Activated B cell treated with CpG ODN at 0.5 μM for 24 hours (primary cell): ENCODE data around the gene MISP. TPM values are rescaled to one million over a fixed set of nuclear protein-coding genes. Genes with fewer than 3 reads are reported as not detected.

Source experiments
- ATAC-seq: fragments of 200-7000 bp; cut with Tn5 transposase; one replicate; pipeline ENCODE4 v1.10.0; 2021; ENCODE audit warnings: low read depth, mild to moderate bottlenecking, moderate library complexity
- CTCF ChIA-PET: fragments of 350-600 bp; sonication (Branson Sonifier 250); formaldehyde crosslinking; loops from one replicate; lab custom pipeline; 2021; ENCODE audit warnings: antibody characterized with exemption; lab: Charles Lee
- POLR2A ChIA-PET: fragments of 350-600 bp; sonication (Branson Sonifier 250); formaldehyde crosslinking; loops from one replicate; lab custom pipeline; 2021; ENCODE audit warnings: antibody characterized with exemption; lab: Charles Lee
- DNase-seq: peaks from one replicate; pipeline ENCODE4 v3.0.0; 2022
- H3K27ac Mint-ChIP-seq: one replicate; pipeline ENCODE4 v1.8.0; 2020; ENCODE audit warnings: mixed read lengths
- H3K27me3 Mint-ChIP-seq: one replicate; pipeline ENCODE4 v1.8.0; 2021; ENCODE audit warnings: mixed read lengths
- H3K36me3 Mint-ChIP-seq: one replicate; pipeline ENCODE4 v1.8.0; 2021; ENCODE audit warnings: low read depth, mixed read lengths
- H3K4me1 Mint-ChIP-seq: one replicate; pipeline ENCODE4 v1.8.0; 2021; ENCODE audit warnings: mixed read lengths
- H3K4me3 Mint-ChIP-seq: one replicate; pipeline ENCODE4 v1.8.0; 2020; ENCODE audit warnings: mild to moderate bottlenecking, mixed read lengths
- H3K9me3 Mint-ChIP-seq: one replicate; pipeline ENCODE4 v1.8.0; 2020; ENCODE audit warnings: mixed read lengths
- intact Hi-C: fragments of 100-400 bp; cut with micrococcal nuclease; formaldehyde crosslinking; loops from one replicate; pipeline ENCODE4 v1.15.1; 2024
- total RNA-seq: library from RNA; stranded (reverse); gene quantifications from 2 replicates; pipeline ENCODE4 v1.2.3, GENCODE V29; 2022
- TF ChIP-seq, protein P1 (sequence below): fragments of 200-600 bp; IDR thresholded peaks from one replicate; pipeline ENCODE4 v1.8.0; 2022; ENCODE audit warnings: antibody characterized with exemption, mild to moderate bottlenecking

Gene MISP
- total RNA-seq, 1 donor from 2014 or later, result not detected

DNA sequence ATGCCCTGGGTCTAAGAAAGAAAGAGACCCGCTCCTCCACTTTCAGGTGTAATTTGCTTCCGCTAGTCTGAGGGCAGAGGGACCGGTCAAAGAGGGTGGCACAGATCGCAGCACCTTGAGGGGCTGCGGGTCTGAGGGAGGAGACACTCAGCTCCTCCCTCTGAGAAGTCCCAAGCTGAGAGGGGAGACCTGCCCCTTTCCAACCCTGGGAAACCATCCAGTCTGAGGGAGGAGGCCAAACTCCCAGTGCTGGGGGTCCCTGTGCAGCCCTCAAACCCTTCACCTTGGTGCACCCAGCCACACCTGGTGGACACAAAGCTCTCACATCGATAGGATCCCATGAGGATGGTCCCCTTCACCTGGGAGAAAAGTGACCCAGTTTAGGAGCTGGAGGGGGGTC is 13.0 kb downstream of the MISP start:
- CTCF ChIA-PET, result no interaction called here
- intact Hi-C loops, result no loop called here

DNA sequence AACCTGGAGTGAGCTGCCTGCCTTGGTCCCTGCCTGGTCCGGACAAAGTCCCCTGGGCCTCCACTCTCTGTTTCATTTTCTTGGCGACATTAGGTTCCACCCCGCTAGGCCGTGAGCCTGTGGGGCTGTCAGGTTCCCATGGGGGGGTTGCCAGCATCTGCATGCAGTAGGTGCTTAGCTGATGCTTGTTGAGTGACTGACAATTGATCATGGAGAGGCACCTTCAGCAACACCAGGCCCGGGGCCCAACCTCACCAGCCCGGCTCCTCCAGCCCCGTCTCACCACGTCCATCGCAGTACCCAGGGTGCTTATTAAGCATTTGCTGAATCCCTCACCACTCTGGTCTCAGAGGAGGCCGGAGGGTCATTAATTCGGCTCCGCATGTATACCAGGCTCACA is 13.4 kb downstream of the MISP start:
- Mint-ChIP-seq H3K36me3 (no peaks in the 10 kb centered on the region), H3K9me3 (peaks cover 4% of the 10 kb centered on the region), H3K27me3 (peaks cover 5% of the 10 kb centered on the region), H3K4me3 (no peak overlapping the region), H3K27ac (no peak overlapping the region), H3K4me1 (no peaks in the 10 kb centered on the region)
- TF ChIP-seq, protein P1, sequence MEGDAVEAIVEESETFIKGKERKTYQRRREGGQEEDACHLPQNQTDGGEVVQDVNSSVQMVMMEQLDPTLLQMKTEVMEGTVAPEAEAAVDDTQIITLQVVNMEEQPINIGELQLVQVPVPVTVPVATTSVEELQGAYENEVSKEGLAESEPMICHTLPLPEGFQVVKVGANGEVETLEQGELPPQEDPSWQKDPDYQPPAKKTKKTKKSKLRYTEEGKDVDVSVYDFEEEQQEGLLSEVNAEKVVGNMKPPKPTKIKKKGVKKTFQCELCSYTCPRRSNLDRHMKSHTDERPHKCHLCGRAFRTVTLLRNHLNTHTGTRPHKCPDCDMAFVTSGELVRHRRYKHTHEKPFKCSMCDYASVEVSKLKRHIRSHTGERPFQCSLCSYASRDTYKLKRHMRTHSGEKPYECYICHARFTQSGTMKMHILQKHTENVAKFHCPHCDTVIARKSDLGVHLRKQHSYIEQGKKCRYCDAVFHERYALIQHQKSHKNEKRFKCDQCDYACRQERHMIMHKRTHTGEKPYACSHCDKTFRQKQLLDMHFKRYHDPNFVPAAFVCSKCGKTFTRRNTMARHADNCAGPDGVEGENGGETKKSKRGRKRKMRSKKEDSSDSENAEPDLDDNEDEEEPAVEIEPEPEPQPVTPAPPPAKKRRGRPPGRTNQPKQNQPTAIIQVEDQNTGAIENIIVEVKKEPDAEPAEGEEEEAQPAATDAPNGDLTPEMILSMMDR, result no peak
- DNase-seq, result no peak
- no peak for ATAC-seq
- intact Hi-C loops, result no loop called here
- CTCF ChIA-PET, result no interaction called here
- POLR2A ChIA-PET, result no interaction called here

More for the DNA sequence above, 13.0 kb downstream of the MISP start:
- Mint-ChIP-seq H3K36me3 (no peaks in the 10 kb centered on the region), H3K4me1 (no peaks in the 10 kb centered on the region), H3K4me3 (no peak overlapping the region), H3K27ac (no peak overlapping the region), H3K9me3 (peaks cover 5% of the 10 kb centered on the region), H3K27me3 (peaks cover 5% of the 10 kb centered on the region)
- TF ChIP-seq, protein P1, result no peak
- ATAC-seq, result no peak
- no peak for DNase-seq
- POLR2A ChIA-PET, result no interaction called here

DNA sequence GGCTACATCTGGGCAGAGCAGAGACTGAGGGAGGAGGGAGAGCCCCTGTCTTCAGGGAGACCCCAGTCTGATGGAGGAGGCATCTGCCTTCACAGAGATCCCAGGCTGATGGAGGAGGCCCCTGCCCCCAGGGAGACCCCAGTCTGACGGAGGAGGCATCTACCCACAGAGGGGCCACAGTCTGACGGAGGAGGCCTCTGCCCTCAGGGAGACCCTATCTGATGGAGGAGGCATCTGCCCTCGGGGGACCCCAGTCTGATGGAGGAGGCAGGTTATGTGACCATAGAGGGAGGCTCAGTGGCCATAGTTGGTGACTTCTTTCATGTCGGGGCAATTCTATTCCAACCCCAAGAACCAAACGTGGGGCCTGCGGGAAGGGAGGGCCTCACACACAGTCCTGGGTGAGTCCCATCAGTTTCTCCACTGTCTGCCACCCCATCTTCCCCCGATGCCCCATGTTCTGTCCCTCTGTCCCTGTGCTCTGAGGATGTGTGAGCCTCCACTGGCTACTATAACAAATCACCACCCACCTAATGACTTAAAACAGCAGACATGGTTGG is 14.3 kb downstream of the MISP start:
- POLR2A ChIA-PET, result no interaction called here
- peaks cover 1% of the 10 kb centered on the region for H3K4me1 Mint-ChIP-seq
- H3K4me3 Mint-ChIP-seq, result no peak overlapping the region
- TF ChIP-seq, protein P1, result no peak
- CTCF ChIA-PET, result no interaction called here
- DNase-seq, result no peak
- no peaks in the 10 kb centered on the region for H3K36me3 Mint-ChIP-seq
- no peak for ATAC-seq
- intact Hi-C loops, result no loop called here
- no peaks in the 10 kb centered on the region for H3K9me3 Mint-ChIP-seq
- no peak overlapping the region for H3K27ac Mint-ChIP-seq
- peaks cover 6% of the 10 kb centered on the region for H3K27me3 Mint-ChIP-seq

DNA sequence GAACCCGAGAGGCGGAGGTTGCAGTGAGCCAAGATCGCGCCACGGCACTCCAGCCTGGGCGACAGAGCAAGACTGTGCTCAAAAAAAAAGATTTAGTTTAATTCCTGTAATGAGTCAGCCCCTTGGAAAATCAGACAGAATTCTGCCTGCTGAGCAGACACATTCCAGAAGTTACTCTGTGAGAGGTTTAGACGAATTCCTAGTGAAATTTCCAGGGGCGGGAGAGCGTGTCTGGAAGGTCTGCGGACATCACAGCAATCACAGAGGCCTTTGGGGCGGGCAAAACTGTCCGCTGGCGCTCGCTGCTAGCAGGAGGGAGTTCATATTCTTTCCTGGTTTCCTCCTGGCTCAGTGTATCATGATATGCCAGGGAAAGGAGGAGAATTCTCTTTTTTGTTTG is 17.5 kb downstream of the MISP start:
- Mint-ChIP-seq H3K27ac (no peak overlapping the region), H3K4me1 (peaks cover 3% of the 10 kb centered on the region), H3K36me3 (no peaks in the 10 kb centered on the region), H3K27me3 (peaks cover 11% of the 10 kb centered on the region), H3K9me3 (no peaks in the 10 kb centered on the region), H3K4me3 (no peak overlapping the region)
- ChIA-PET CTCF (no interaction called here), POLR2A (no interaction called here)
- DNase-seq (no peak), ATAC-seq (no peak)
- TF ChIP-seq, protein P1, result no peak
- intact Hi-C loops, result no loop called here

DNA sequence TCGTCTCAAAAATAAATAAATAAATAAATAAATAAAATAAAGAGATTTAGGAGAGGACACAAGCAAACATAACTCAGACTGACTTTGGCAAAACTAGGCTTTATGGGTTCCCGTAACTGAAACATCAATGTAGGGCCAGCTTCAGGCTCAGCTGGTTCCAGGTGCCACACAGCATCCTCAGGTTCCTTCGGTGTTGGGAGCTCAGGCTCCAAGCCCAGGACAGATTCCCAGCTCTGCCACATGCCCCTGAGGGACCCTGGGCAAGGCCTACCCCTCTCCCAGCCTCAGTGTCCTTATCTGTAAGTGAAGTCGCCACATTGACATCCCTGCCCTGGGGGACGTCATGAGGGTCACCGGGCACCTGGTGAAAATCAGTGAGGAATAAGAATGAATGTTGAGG is 18.7 kb downstream of the MISP start:
- ChIA-PET POLR2A (interaction anchor here (0.7 kb wide), 3 partner anchors 144 to 233 kb away, joined by 3 to 14 read pairs (median 6); no protein-coding TSS in a partner anchor), CTCF (interaction anchor here (0.7 to 1.3 kb wide), 4 partner anchors 151 to 228 kb away, joined by 3 to 13 read pairs (median 4); no protein-coding TSS in a partner anchor)
- no peak overlapping the region for H3K4me3 Mint-ChIP-seq
- H3K36me3 Mint-ChIP-seq, result no peaks in the 10 kb centered on the region
- DNase-seq (no peak), ATAC-seq (no peak)
- intact Hi-C loops, result loop anchor here (1.0 kb wide), 2 partner anchors 93 to 232 kb away; no protein-coding TSS in a partner anchor
- peaks cover 11% of the 10 kb centered on the region for H3K27me3 Mint-ChIP-seq
- no peaks in the 10 kb centered on the region for H3K9me3 Mint-ChIP-seq
- H3K4me1 Mint-ChIP-seq, result peaks cover 3% of the 10 kb centered on the region
- no peak overlapping the region for H3K27ac Mint-ChIP-seq
- TF ChIP-seq, protein P1, result no peak
